Pancreas (tissue), 10 donors: ENCODE data around the gene HOMER2. TPM values are rescaled to one million over a fixed set of nuclear protein-coding genes. Genes with fewer than 3 reads are reported as not detected.
A peak's percentile ranks its signal among the peaks of the same experiment; 100 is the strongest.

Experiments used
- ATAC-seq, 4 donors: fragments of 200-7000 bp; cut with Tn5 transposase; one replicate each; pipeline versions ENCODE4 v1.8.0 to v1.9.1; 2020; ENCODE audit warnings: mild to moderate bottlenecking in 4 of 4, moderate library complexity in 4 of 4
- DNase-seq, 6 donors: peaks; one replicate each; pipeline ENCODE4 v3.0.0-alpha.2; 2020
- FAIRE-seq: peaks from 2 replicates; lab custom pipeline; 2012; peaks lifted over from hg19 to GRCh38; lab: Jason Lieb, UNC
- H3K27ac ChIP-seq, 4 donors: fragments of 200-600 bp; sonication (generic); 1 replicate in 3 of 4; 2 replicates in 1 of 4; pipeline versions ENCODE4 v1.5.0 to v1.8.0; 2020
- H3K27me3 ChIP-seq, 4 donors: fragments of 200-600 bp; one replicate each; pipeline ENCODE4 v1.8.0; 2021
- H3K36me3 ChIP-seq, 3 donors: fragments of 200-600 bp; sonication (generic) in 1 of 3; one replicate each; pipeline versions ENCODE4 v1.5.0 to v1.8.0; 2020 to 2021
- H3K4me1 ChIP-seq, 3 donors: fragments of 200-600 bp; one replicate each; pipeline ENCODE4 v1.8.0; 2021
- H3K4me3 ChIP-seq, 4 donors: fragments of 200-600 bp; sonication (generic) in 2 of 4; one replicate each; pipeline versions ENCODE4 v1.5.0 to v1.8.0; 2020 to 2021
- H3K9me3 ChIP-seq, 4 donors: fragments of 200-600 bp; one replicate each; pipeline ENCODE4 v1.8.0; 2021
- WGBS, 2 donors: extraction: QIAGEN DNeasy Blood & Tissue Kit; methylation state at CpG; one replicate each; pipeline ENCODE4 v1.1.7; 2013; 5-methylcytosine and 5-hydroxymethylcytosine counted together
- intact Hi-C, 3 donors: fragments of 100-400 bp; cut with DNase I; formaldehyde crosslinking; loops; one replicate each; pipeline versions ENCODE4 v1.11.1 to v1.14.2; 2022
- polyA plus RNA-seq, 2 donors: library from polyadenylated mRNA; stranded (reverse); fragments of 200-250 nt; gene quantifications; one replicate each; pipeline ENCODE4 v1.2.3, GENCODE V29; 2013
- total RNA-seq, 6 donors: library from RNA; stranded (reverse); fragmentation: NEBNext Ultra II Directional in 4 of 6; extraction: Animal tissue kit (Norgen Biotek cat#: 25700) in 4 of 6; gene quantifications; one replicate each; pipeline versions ENCODE4 v1.2.1 to v1.2.4, GENCODE V29; 2021 to 2023
- TF ChIP-seq, protein P1 (sequence below), 4 donors: fragments of 200-600 bp; sonication (generic) in 3 of 4; IDR thresholded peaks; one replicate each; pipeline versions ENCODE4 v1.5.0 to v1.8.0; 2021; ENCODE audit warnings: antibody characterized with exemption in 4 of 4
- donor health status: healthy with polysubstance abuse.
- donor health status: DM: no; HTN: no; CAD: no; lungs with moderate emphysema.
- donor health status: DM: no; HTN: no; CAD: no.
- donor health status: control.
- donor health status: control.
- donor health status: Bipolar disorder and iron deficiency.
- donor health status: DM: yes; HTN: yes; CAD: no.
- donor health status: DM: no; HTN: no; CAD: no.
- donor health status: DM: no; HTN: no; CAD: no.
- donor health status: DM: yes; HTN: yes; CAD: no.

The HOMER2 gene
- total and polyA plus RNA-seq, 8 donors: 76.8 to 180 (median 139) TPM

DNA sequence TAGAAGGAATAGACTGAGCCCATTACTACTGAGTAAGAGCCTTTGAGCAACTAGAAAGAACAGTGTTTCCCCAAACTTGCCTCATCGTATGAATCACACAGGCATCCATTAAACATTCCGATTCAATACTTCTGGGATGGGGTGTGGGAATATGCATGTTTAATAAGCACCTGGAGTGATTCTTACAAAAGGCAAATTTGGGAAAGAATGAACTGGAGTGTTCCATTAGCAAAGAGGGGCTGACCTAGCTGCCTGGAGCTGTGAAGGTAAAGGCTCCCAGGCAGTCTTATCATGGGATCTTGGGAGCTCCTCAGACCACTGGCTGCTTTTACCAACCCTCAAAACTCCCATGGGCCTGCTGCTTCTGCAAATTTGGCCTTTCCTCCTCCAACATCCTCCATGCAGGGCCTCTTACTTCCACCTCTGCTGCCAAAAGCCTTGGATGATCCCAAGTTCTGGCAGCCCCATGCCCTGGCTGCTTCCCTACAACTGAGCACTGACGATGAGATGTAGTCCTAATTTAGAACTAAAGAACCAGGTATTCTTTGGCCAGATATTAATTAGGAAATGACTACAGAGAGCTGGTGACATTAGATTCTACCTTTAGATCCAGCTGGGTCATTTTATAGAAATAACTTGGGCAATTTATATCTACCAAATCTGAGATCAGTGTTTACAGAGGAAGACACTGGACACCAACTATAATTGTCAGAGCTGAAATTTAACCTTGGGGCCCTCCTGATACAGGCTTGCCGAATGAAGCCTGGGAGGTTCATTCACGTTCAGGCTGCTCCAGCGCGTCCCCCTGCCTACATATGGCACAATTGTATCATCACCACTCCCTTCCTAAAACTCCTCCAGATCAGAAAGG is 11.2 kb upstream of the HOMER2 start:
- Histone ChIP-seq H3K4me3 (no peak overlapping the region), H3K4me1 (peaks cover 18 to 38% (median 23%) of the 10 kb centered on the region in 3 donors), H3K9me3 (no peaks in the 10 kb centered on the region), H3K36me3 (no peaks in the 10 kb centered on the region), H3K27me3 (no peaks in the 10 kb centered on the region), H3K27ac (peak overlapping the region in 1 of 4 donors; percentile 52)
- ATAC-seq: peak in 1 of 4 donors; percentile 19
- TF ChIP-seq, protein P1, sequence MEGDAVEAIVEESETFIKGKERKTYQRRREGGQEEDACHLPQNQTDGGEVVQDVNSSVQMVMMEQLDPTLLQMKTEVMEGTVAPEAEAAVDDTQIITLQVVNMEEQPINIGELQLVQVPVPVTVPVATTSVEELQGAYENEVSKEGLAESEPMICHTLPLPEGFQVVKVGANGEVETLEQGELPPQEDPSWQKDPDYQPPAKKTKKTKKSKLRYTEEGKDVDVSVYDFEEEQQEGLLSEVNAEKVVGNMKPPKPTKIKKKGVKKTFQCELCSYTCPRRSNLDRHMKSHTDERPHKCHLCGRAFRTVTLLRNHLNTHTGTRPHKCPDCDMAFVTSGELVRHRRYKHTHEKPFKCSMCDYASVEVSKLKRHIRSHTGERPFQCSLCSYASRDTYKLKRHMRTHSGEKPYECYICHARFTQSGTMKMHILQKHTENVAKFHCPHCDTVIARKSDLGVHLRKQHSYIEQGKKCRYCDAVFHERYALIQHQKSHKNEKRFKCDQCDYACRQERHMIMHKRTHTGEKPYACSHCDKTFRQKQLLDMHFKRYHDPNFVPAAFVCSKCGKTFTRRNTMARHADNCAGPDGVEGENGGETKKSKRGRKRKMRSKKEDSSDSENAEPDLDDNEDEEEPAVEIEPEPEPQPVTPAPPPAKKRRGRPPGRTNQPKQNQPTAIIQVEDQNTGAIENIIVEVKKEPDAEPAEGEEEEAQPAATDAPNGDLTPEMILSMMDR (IDR thresholded peaks at IDR 0.05): no peak
- DNase-seq: no peak
- WGBS, 2 donors: 75% methylated on average over 7 of the region's 7 CpGs
- no peak for FAIRE-seq
- intact Hi-C loops: loop anchor here in 1 of 3 donors (10.0 kb wide), 1 partner anchor 109 kb away; no protein-coding TSS in a partner anchor

DNA sequence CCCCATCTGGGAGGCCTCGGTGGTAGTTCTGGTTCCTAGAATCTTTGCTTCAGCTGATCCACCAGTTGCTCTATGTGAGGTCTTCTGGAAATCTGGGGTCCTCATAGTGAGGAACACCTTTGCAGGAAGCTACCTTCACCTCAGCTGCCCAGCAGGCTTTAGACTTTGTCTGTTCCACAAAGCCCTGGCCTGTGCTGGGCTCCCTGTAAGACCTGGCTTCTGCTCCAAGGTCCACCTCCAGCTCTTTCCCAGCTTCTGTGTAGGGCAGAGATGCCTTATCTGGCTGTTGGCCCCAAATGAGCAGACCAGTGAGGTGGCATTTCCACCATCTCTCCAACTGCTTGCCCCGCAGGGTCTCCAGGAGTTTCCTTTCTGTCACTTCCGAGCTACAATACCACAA is 8.2 kb upstream of the HOMER2 start:
- 48 to 55% methylated on average over 3 of the region's 3 CpGs for WGBS, 2 donors
- H3K4me1 ChIP-seq: peaks cover 20 to 50% (median 31%) of the 10 kb centered on the region in 3 donors
- H3K36me3 ChIP-seq: no peaks in the 10 kb centered on the region
- H3K27ac ChIP-seq: peak overlapping the region; percentile 0 to 83 (median 22)
- TF ChIP-seq, protein P1 (IDR thresholded peaks at IDR 0.05): no peak
- no peaks in the 10 kb centered on the region for H3K9me3 ChIP-seq
- intact Hi-C loops: loop anchor here in 1 of 3 donors (10.0 kb wide), 1 partner anchor 106 kb away; no protein-coding TSS in a partner anchor
- DNase-seq: no peak
- peak in 3 of 4 donors; percentile 17 to 43 (median 41) for ATAC-seq
- no peaks in the 10 kb centered on the region for H3K27me3 ChIP-seq
- no peak for FAIRE-seq
- peak overlapping the region in 1 of 4 donors; percentile 10 for H3K4me3 ChIP-seq

DNA sequence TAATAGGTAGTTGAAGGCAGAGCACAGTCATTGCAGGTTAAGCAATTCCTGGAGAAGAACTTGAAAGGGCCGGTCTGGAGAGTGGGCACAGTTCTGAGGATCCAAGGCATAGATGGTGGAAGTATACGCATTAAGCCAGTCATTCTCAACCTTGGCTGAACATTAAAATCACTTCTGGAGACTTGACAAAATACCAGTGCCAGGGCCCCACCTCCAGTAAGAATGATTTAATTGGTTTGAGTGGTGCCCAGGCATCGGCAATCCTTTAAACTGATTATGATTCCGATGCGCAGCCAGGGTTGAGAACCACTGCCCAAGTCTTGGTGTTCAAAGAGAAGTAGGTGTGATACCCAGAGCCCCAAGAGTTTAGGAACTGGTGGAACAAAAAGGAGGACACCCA is 6.9 kb upstream of the HOMER2 start:
- no peaks in the 10 kb centered on the region for H3K9me3 ChIP-seq
- peak overlapping the region; percentile 35 to 83 (median 70) for H3K27ac ChIP-seq
- DNase-seq (no peak), FAIRE-seq (no peak), ATAC-seq (peak; percentile 35 to 62 (median 43))
- H3K36me3 ChIP-seq: no peaks in the 10 kb centered on the region
- no peaks in the 10 kb centered on the region for H3K27me3 ChIP-seq
- TF ChIP-seq, protein P1 (IDR thresholded peaks at IDR 0.05): no peak
- intact Hi-C loops: no loop called here
- peaks cover 20 to 50% (median 31%) of the 10 kb centered on the region in 3 donors for H3K4me1 ChIP-seq
- no peak overlapping the region for H3K4me3 ChIP-seq
- 44 to 54% methylated on average over 5 of the region's 5 CpGs for WGBS, 2 donors

DNA sequence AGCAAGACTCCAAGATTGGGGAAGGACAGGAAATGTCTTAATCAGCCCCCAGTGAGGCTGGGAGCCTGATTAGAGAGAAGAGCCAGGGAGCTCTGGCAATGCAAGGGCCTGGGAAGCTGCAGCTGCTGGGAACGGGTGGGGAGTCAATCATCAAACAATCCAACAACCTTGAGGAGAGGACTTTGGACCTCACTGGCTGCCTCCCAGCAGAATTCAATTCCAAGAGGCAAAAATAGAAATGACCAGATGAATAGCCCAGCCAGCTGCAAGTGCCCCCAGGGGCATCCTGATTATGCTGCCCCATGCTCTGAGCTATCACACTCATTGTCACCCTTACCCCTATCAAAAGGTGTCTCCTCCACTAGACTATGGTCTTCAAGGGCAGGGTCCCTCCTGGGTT is 6.1 kb upstream of the HOMER2 start:
- H3K4me1 ChIP-seq: peaks cover 20 to 45% (median 31%) of the 10 kb centered on the region in 3 donors
- no peak overlapping the region for H3K4me3 ChIP-seq
- WGBS, 2 donors: 18% methylated on average over 1 of the region's 1 CpG
- intact Hi-C loops: no loop called here
- no peaks in the 10 kb centered on the region for H3K36me3 ChIP-seq
- DNase-seq: peak; percentile 80 to 94 (median 92)
- FAIRE-seq: no peak
- peak overlapping the region; percentile 57 to 83 (median 78) for H3K27ac ChIP-seq
- peak; percentile 79 to 91 (median 84) for ATAC-seq
- no peaks in the 10 kb centered on the region for H3K27me3 ChIP-seq
- H3K9me3 ChIP-seq: no peaks in the 10 kb centered on the region
- TF ChIP-seq, protein P1 (IDR thresholded peaks at IDR 0.05): no peak
